GM19468 (cell line): ENCODE data around the gene WDR41.
"Not testable (repeated sequence)": the region's sequence is repeated elsewhere in the genome, so short reads cannot be mapped to it uniquely, and the experiment has no call there.

Experiments
- ATAC-seq: cut with Tn5 transposase; IDR thresholded peaks from one replicate; pipeline ENCODE4 v1.9.1; 2021; ENCODE audit warnings: mild to moderate bottlenecking, moderate library complexity, moderate number of reproducible peaks; ENCODE audit not compliant: unreplicated experiment; ENCODE audit errors: extremely low read depth

WDR41 gene, protein sequence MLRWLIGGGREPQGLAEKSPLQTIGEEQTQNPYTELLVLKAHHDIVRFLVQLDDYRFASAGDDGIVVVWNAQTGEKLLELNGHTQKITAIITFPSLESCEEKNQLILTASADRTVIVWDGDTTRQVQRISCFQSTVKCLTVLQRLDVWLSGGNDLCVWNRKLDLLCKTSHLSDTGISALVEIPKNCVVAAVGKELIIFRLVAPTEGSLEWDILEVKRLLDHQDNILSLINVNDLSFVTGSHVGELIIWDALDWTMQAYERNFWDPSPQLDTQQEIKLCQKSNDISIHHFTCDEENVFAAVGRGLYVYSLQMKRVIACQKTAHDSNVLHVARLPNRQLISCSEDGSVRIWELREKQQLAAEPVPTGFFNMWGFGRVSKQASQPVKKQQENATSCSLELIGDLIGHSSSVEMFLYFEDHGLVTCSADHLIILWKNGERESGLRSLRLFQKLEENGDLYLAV

DNA sequence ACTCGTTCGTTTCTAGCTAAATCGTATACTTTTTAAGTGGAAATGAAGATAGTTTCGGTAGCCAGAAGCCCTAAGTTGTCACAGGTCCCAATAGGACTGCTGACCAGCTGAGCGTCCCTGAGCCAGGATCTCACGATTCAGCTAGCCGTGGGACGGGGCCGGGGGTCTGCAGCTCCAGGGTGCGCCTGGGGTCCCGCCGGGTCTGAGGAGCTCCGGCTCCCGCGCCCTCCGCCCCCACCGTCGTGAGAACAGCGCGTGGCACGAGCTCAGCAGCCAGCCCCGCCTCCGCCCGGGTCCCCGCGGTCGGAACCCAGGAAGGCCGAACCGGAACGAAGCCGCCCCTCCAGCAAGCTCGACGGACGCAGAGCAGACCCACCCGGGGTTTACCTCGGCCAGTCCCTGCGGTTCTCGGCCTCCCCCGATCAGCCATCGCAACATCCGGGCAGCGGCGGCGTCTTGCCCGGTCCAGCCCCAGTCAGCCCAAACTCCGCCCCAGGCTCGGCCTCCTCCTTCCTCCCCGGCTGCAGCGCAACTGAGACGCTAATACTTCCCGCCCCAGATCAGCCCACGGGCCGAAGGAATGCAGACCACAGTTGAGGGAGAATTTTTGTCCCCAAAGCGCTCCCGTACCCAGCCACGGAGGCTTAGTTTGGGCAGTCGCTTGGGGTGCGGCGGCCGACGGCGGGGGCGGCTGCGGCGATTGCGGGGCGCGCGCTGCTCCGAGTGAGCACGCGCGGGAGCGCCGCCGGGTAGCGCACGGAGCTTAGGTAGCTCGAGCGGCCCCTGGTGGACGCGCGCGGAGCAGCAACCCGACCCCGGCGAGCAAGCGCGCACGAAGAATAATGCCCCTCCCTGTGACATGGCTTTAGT is at the start of gene WDR41:
TSS of gene WDR41 (minus strand) at position 534 of the 870 bp plus-strand sequence. CDS start at position 438, 96 bp downstream.
- peak; percentile 57 for ATAC-seq

DNA sequence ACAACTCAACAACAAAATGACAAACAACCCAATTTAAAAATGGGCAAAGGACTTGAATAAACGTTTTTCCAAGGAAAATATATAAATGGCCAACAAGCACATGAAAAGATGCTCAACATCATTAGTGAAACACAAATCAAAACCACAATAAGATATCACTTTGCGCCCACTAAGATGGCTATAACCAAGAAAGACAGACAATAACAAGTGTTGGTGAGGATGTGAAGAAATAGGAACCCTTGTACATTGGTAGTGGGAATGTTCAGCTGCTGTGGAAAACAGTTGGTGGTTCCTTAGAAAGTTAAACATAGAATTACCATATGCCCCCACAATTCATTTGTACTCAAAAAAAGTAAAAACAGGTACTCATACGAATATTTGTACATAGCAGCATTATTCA is 39.2 kb upstream of the WDR41 start:
- no peak for ATAC-seq

DNA sequence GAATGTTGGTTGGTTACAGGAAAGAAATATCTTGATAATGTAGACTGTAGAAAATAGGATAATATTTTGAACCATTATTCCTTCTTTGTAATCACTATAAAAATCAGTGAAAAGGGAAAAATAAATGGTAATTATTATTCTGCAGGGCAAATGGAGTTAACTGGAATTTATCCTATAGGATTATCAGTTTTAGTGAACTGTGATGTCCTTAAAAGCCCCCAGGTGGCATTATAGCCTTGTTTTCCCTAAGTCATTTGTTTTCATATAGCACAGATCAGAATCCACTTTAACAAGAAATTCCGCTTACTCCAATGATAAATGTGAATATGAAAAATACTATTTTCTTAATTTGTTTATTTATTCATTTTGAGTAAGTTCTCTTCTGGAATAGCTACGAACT is 26.2 kb upstream of the WDR41 start:
- ATAC-seq: no peak

DNA sequence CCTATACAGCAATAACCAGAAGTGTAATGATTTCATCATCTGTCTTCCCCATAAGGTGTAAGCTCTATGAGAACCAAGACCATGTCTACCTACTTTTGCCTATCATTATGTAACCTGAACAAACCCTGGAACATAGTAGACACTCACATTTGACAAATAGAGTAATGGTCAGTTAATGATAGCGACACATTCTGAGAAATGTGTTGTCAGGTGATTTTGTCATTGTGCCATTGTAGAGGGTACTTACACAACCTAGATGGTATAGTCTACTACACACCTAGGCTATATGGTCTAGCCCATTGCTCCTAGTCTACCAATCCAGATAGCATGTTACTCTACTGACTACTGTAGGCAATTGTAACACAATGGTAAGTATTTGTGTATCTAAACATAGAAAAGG is 22.3 kb upstream of the WDR41 start:
- ATAC-seq: no peak

DNA sequence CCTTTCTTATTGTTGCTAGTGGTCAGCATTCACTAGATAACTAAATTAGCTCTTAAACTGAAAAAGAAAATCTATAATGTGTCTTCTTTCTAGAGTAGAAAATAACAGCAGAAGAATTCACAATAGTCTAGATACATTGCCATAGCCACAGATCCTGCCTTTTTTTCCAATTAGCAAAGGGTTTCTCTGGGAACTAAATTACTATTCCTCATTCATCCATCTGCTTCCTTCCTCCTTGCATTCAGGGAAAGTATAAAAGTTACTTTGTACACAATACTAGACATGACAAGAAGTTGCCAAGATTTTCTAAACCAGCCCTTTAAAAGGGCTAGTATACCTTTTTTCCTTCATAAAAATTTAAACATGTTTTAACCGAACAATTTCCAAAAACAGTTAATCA is 21.2 kb upstream of the WDR41 start:
- ATAC-seq: no peak

DNA sequence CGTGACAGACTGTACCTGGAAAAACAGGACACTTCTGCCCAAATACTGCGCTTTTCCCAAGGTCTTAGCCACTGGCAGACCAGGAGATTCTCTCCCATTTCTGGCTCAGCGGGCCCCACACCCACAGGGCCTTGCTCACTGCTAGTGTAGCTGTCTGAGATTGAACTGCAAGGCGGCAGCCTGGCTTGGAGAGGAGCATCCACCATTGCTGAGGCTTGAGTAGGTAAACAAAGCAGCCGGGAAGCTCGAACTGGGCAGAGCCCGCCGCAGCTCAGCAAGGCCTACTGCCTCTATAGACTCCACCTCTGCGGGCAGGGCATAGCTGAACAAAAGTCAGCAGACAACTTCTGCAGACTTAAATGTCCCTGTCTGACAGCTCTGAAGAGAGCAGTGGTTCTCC is 9.0 kb upstream of the WDR41 start:
- not testable (repeated sequence) for ATAC-seq

DNA sequence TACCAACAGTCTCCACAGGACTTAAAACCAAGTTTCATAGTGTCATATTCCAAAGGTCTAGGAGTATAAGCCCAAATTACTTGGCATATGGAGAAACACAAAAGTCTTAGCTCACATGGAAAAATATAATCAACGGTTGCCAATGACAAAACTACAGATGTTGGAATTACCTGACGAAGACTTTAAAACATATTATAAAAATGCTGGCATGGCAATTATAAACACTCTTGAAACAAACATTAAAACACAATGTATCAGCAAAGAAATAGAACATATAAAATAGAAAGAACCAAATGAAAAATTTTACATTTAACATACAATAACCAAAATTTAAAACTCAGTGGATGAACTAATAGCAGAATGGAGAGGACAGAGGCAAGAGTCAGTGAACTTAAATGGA is 7.9 kb upstream of the WDR41 start:
- no peak for ATAC-seq

DNA sequence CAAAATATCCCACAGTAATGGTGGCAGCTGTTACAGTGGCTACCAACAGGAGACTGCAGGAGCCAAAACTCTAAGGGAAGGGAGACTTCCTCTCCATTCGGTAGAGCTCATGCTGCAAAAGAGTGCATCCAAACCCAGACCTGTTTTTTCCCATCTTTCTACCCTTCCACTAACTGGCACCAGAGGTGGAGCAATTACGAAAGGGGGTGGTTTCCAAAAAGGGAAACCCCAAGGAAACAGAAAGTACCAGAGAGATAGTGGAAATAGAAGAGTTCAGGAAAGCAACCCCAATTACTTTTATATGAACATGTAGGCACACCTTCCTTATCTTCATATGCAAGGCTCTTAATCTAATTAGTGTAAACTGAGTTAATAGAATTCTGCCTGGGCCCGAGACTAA is 7.3 kb upstream of the WDR41 start:
- ATAC-seq: no peak

DNA sequence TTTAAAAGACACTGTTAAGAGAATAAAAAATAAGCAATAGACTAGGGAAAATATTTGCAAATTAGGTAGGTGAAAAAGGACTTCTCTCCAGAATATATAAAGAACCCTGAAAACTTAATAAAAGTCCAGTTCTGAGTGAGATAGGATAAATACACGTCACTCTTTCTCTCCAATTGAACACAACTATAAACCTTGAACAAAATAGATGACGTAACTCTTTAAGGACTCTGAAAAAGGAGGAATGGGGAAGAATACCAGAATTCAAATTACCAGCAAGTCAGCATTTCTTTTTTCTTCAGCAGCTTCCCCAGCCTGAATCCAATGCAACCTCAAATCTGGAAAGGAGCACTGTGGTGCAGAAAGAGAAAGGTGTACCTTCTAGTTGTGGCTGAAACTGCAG is 6.8 kb upstream of the WDR41 start:
- ATAC-seq: no peak

DNA sequence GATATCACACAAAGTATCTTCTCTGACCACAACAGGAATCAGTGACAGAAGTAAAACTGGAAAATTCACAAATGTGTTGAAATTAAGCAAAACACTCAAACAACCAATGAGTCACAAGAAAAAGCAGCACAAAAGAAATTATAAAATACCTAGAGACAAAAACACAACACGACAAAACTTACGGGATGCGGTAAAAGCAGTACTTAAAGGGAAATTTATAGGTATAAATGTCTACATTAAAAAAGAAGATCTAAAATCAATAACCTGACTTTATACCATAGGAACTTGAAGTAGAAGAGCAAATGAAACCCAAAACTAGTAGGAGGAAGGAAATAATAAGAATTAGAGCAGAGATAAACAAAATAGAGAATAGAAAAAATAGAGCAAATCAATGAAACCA is 2.8 kb upstream of the WDR41 start:
- no peak for ATAC-seq

DNA sequence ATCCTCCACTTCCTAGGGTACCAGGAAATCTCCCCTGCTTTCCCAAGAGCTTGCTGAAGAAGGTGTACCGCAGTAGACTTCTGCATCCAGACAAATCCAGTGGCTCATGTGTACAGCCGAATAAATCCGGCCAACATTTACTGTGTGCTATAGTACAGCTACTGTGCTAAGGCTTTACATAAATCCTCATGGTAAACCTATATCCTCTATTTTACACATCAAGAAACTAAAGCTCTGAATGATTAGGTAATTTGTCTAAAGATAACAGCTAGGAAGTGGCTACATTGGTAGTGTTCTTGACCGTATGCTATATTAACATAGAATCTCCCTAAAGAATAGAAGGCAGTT is 511 bp upstream of the WDR41 start:
- ATAC-seq: no peak

DNA sequence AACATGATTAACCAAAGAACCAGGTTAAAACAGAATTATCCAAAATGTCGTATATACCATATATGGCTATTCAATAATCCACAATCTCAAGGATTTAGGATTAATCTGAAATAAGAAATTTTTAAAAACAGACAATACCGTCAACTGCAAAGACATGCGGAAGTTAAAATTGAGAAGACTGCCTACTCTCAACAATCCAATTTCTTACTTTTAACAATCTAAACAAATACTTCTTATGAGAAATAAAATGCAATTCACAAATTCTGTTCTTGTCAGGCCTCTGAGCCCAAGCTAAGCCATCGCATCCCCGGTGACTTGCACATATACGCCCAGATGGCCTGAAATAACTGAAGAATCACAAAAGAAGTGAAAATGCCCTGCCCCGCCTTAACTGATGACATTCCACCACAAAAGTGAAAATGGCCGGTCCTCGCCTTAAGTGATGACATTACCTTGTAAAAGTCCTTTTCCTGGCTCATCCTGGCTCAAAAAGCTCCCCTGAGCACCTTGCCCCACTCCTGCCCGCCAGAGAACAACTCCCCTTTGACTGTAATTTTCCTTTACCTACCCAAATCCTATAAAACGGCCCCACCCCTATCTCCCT is 1.3 kb downstream of the WDR41 start:
- ATAC-seq: not testable (repeated sequence)

DNA sequence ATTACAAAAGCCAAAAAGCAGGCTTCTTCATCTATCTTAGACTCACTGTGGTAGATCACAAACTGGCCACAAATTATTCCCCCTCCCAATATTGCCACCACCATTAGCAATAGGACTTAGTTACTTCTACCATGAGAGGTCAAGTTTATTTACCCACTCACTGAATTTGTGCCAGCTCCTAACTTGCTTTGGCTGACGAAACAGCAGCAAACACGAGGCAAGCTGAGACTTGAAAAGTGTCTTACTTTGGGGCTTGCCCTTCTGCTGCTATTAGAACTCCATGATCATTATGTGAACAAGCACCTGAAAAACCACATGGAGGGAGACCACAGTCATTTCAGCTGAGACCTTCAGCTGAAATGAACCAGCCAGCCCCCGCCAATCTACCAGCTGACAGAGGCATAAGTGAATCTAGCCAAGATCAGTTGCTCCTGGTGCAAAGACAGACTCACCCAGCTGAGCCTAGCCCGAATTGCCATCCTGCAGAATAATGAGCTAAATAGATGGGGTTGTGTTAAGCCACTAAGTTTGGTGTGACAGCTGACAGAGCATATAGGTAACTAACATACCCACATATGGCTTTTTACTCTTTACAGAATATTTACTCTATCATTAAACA is 5.7 kb downstream of the WDR41 start:
- no peak for ATAC-seq

DNA sequence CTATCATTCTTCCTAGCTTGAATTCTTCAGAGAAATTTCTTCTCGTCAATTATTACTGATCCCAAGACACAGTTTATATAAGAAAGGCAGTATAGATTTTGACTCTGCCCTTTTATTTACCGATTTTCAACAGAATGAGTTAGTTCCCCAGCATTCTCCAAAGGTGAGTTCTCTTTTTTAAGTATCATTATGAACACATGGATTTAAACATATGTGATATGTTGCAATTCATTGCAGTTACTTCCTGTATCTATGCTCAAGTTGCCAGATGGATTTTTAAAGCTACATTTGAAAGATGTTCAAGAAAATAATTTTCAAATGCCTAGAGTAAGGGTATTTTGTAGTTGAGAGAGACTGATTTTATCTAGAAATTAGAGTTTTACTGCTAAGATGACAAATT is 8.4 kb downstream of the WDR41 start:
- ATAC-seq: no peak

DNA sequence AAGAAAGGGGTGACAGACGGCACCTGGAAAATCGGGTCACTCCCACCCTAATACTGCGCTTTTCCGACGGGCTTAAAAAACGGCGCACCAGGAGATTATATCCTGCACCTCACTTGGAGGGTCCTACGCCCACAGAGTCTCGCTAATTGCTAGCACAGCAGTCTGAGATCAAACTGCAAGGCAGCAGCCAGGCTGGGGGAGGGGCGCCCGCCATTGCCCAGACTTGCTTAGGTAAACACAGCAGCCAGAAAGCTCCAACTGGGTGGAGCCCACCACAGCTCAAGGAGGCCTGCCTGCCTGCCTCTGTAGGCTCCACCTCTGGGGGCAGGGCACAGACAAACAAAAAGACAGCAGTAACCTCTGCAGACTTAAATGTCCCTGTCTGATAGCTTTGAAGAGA is 17.1 kb downstream of the WDR41 start:
- not testable (repeated sequence) for ATAC-seq

DNA sequence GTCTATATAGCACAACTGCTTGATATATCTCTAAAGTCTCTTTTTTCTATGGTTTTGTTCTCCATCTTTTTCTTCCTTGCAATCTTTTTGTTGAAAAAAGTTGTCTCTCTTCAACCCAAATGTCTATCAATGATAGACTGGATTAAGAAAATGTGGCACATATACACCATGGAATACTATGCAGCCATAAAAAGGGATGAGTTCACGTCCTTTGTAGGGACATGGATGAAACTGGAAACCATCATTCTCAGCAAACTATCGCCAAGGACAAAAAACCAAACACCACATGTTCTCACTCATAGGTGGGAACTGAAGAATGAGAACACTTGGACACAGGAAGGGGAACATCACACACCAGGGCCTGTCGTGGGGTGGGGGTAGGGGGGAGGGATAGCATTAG is 23.2 kb downstream of the WDR41 start:
- ATAC-seq: not testable (repeated sequence)

DNA sequence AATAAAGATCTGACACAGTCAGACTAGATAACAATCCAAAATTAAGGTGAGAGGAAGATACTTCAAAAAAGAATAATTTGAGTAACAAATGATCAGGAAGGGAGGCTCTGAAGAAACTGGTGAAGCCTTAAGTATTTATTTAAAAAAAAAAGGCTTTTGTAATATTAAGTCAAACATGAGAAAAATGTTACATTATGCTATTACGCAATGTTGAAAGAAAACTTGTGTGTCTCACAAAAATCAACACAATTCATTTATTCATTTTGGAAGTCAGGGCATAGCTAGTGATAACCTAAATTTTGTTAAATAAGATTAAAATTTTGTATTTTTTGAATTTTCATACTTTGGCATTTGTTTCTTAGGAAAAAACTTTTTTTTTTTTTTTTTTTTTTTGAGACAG is 28.2 kb downstream of the WDR41 start:
- ATAC-seq: no peak

DNA sequence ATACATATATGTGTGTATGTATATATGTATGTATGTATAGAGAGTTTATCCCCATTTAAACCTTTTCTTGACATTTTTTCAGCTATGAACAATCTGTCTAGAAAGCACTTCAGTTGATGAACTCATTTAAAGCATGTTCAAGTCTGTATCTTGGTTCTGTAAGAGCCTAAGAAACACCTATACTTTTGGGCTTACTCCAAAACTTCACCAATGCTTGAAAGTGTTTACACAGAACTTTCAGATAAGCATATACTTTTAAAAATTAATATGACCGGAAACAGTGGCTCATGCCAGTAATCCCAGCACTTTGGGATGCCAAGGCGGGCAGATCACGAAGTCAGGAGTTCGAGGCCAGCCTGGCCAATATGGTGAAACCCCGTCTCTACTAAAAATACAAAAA is 30.8 kb downstream of the WDR41 start:
- ATAC-seq: no peak

DNA sequence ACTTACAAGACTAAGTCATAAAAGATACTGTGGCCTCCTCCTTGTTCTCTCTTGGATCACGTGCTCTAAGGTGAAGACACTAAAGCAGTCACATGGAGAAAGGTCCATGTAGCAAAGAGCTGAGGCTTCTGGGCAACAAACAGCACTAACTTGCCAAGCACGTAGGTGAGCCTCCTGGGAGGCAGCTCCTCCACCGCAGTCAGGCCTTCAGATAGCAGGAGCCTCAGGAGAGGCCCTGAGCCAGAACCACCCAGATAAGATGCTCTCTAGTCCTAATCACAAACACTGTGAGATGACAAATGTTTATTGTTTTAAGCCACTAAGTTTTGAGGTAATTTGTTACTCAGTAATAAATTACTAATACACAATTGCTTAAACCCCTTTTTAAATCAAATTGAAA is 38.0 kb downstream of the WDR41 start:
- ATAC-seq: no peak

DNA sequence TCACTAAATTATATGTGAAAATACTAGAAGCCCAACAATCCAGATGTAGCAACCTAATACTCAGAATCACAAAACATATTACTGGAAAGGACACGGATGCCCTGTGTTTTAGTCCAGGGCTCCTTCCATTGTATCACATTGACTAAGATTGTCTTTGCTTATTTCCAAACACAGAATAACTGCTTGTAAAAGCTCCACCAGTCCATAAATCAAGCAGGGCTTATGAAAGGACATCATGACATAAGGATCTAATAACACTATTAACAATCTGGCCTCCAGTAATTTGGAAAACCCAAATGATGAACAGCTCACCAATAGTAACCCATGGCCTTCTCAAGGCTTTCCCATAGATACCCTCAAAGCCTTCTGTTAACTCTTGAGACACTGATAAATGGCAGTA is 39.8 kb downstream of the WDR41 start:
- no peak for ATAC-seq

DNA sequence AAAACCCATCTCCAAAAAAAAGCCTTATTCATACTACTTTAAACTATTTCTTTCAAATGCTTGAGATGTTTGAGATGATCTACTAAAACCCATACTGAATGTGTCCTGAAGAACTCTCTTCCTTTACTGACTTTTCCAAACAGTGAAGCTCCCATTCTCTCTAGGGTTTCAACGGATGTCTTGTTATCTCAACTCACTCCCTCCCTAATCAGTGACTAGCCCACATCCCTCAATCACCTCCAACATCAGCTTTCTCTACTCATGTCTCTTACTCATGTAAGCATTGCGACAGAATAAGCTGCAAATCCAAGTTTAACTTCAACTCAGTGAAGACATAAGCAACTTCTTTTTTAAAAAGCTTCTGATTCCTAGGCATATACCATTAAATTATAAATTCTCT is 42.1 kb downstream of the WDR41 start:
- ATAC-seq: no peak
